MV-4-11 (cell line): Measurements from ENCODE around the gene MOXD1.
"Not testable (repeated sequence)": the region's sequence is repeated elsewhere in the genome, so short reads cannot be mapped to it uniquely, and the experiment has no call there.

Experiments used
- DNase-seq: peaks from one replicate; lab custom pipeline; 2025; lab: John Stamatoyannopoulos, UW

The MOXD1 gene

GRCh38 chr6:132354517-132355167, 46.6 kb downstream of the MOXD1 start:
- peak; percentile 78 for DNase-seq

GRCh38 chr6:132351986-132352385, 49.3 kb downstream of the MOXD1 start:
- not testable (repeated sequence) for DNase-seq

- DNase-seq: no peak
Observed at GRCh38 chr6:132348231-132348630, 53.0 kb downstream of the MOXD1 start.

GRCh38 chr6:132344811-132345210, 56.5 kb downstream of the MOXD1 start:
- no peak for DNase-seq

GRCh38 chr6:132341646-132342045, 59.6 kb downstream of the MOXD1 start:
- no peak for DNase-seq

- no peak for DNase-seq
Observed at GRCh38 chr6:132334521-132334885, 66.8 kb downstream of the MOXD1 start.

GRCh38 chr6:132333639-132334520, 67.4 kb downstream of the MOXD1 start:
- DNase-seq: no peak

- no peak for DNase-seq
Observed at GRCh38 chr6:132330759-132331158, 70.5 kb downstream of the MOXD1 start.

GRCh38 chr6:132322398-132322797, 78.9 kb downstream of the MOXD1 start:
- DNase-seq: no peak

- no peak for DNase-seq
Observed at GRCh38 chr6:132320007-132320406, 81.3 kb downstream of the MOXD1 start.

- DNase-seq: no peak
Observed at GRCh38 chr6:132316970-132317369, 84.3 kb downstream of the MOXD1 start.

- DNase-seq: no peak
Observed at GRCh38 chr6:132314432-132314831, 86.8 kb downstream of the MOXD1 start.

GRCh38 chr6:132310921-132311320, 90.4 kb downstream of the MOXD1 start:
- no peak for DNase-seq

- not testable (repeated sequence) for DNase-seq
Observed at GRCh38 chr6:132310151-132310550, 91.1 kb downstream of the MOXD1 start.

- no peak for DNase-seq
Observed at GRCh38 chr6:132304891-132305305, 96.4 kb downstream of the MOXD1 start.

- DNase-seq: peak; percentile 19
Observed at GRCh38 chr6:132300323-132300949, 100.8 kb downstream of the MOXD1 start.

- DNase-seq: peak; percentile 41
Observed at GRCh38 chr6:132298344-132298949, 102.8 kb downstream of the MOXD1 start.

GRCh38 chr6:132289756-132290155, 111.5 kb downstream of the MOXD1 start:
- no peak for DNase-seq

GRCh38 chr6:132287101-132287500, 114.2 kb downstream of the MOXD1 start:
- no peak for DNase-seq

- no peak for DNase-seq
Observed at GRCh38 chr6:132286298-132287019, 114.8 kb downstream of the MOXD1 start.

GRCh38 chr6:132285004-132285780, 116.1 kb downstream of the MOXD1 start:
- DNase-seq: no peak
